GM12874 (cell line): ENCODE data around the gene KIF20A.

Source experiments
- CTCF ChIP-seq: IDR thresholded peaks from 2 replicates; pipeline ENCODE4 v1.5.1; 2011; ENCODE audit warnings: low read depth, mild to moderate bottlenecking, control low read depth, low read length, moderate library complexity; ENCODE audit not compliant: insufficient read depth

KIF20A gene

GRCh38 chr5:138226910-138227309, 48.0 kb downstream of the KIF20A start:
- TF ChIP-seq CTCF = no peak

- no peak for TF ChIP-seq CTCF
Observed at GRCh38 chr5:138229387-138229786, 50.5 kb downstream of the KIF20A start.

- TF ChIP-seq CTCF = no peak
Observed at GRCh38 chr5:138230261-138230660, 51.3 kb downstream of the KIF20A start.

GRCh38 chr5:138230981-138231589, 52.2 kb downstream of the KIF20A start:
- TF ChIP-seq CTCF = no peak

GRCh38 chr5:138233280-138233679, 54.4 kb downstream of the KIF20A start:
- no peak for TF ChIP-seq CTCF

- no peak for TF ChIP-seq CTCF
Observed at GRCh38 chr5:138234651-138235050, 55.7 kb downstream of the KIF20A start.
